Measurements from ENCODE around the gene PAPPA.

PAPPA gene

DNA sequence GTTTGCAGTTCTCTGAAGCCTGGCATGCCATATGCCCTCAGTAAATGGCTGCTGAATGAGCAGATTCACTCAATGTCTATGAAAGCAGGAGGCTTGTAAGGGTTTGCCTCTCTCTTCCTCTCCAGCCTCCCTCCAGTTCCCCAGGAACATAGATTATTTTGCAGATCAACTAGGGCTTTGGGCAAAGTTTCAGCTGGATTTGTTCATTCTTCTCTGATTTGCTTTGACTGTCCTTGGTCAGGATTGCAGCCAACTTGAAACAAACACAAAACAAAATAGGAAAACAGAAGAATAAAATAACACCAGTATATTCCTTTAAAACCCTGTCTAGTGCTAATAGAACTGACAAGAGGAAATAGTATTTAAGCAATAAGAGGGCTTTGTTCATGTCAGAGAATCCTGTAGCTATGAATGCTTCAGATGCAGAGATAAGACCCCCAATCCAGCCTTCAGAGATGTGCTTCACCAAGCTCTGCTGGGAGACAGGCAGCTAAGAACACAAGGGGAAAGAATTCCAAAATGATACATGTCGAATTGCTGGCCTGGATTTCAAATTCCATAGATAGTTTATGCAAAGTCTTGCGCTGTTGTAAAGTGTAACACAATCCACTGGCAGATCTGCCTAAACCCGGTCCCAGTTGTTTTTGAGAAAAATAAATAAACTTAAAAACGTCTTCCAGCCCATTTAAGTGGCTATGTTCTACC lies 174.3 kb downstream of the PAPPA start:
- no peaks in the 10 kb centered on the region for H3K27me3 ChIP-seq
- TF ChIP-seq, protein P1, sequence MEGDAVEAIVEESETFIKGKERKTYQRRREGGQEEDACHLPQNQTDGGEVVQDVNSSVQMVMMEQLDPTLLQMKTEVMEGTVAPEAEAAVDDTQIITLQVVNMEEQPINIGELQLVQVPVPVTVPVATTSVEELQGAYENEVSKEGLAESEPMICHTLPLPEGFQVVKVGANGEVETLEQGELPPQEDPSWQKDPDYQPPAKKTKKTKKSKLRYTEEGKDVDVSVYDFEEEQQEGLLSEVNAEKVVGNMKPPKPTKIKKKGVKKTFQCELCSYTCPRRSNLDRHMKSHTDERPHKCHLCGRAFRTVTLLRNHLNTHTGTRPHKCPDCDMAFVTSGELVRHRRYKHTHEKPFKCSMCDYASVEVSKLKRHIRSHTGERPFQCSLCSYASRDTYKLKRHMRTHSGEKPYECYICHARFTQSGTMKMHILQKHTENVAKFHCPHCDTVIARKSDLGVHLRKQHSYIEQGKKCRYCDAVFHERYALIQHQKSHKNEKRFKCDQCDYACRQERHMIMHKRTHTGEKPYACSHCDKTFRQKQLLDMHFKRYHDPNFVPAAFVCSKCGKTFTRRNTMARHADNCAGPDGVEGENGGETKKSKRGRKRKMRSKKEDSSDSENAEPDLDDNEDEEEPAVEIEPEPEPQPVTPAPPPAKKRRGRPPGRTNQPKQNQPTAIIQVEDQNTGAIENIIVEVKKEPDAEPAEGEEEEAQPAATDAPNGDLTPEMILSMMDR (IDR thresholded peaks at IDR 0.05) = no peak
- H3K27ac ChIP-seq = no peak overlapping the region
- no peaks in the 10 kb centered on the region for H3K36me3 ChIP-seq
- H3K4me3 ChIP-seq (ENCODE audit: low read depth in 1 of 2, low read length in 1 of 2) = no peak overlapping the region
- no peaks in the 10 kb centered on the region for H3K4me1 ChIP-seq (ENCODE audit: control insufficient read depth in 1 of 2, insufficient read depth in 1 of 2, low read depth in 1 of 2, low read length in 1 of 2)
- no peaks in the 10 kb centered on the region for H3K9me3 ChIP-seq

DNA sequence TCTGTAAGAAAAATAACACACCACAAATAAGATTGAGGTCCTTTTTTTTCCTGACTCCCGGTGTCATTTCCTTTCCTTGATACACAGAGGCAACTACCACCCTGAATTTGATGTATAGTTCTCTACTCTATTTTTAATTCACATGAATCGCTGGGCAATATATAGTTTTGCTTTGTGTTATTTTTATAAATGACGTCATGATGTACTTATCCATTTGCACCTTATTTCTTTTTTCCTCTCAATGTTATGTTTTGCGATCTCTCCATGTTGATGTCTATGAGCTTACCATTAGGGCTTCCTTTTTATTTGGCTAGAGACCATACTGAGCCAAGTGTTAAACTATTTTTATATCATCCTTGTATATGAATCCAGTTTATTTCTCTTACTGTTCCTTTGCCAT lies 175.9 kb downstream of the PAPPA start:
- no peak overlapping the region for H3K27ac ChIP-seq
- H3K4me1 ChIP-seq (ENCODE audit: control insufficient read depth in 1 of 2, insufficient read depth in 1 of 2, low read depth in 1 of 2, low read length in 1 of 2) = no peaks in the 10 kb centered on the region
- TF ChIP-seq, protein P1 (IDR thresholded peaks at IDR 0.05) = no peak
- H3K4me3 ChIP-seq (ENCODE audit: low read depth in 1 of 2, low read length in 1 of 2) = no peak overlapping the region
- H3K36me3 ChIP-seq = no peaks in the 10 kb centered on the region
- H3K9me3 ChIP-seq = no peaks in the 10 kb centered on the region
- peaks cover 3% of the 10 kb centered on the region for H3K27me3 ChIP-seq

DNA sequence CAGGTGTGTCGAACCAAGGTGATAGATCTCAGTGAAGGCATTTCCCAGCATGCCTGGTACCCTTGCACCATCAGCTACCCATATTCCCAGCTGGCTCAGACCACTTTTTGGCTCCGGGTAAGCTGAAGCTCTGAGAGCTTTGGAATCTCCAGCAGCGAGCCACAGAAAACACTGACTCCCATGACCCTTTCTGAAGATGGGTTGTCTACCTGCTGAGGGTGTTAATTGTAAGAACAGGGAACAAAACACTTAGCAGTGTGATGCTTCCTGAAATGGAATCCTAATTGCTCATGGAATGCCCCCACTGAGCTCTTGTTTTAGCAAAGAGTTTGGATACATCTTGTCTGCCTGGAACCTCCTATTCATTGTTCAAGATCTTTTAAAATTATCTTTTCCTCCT lies 177.7 kb downstream of the PAPPA start:
- Histone ChIP-seq H3K4me1 (ENCODE audit: control insufficient read depth in 1 of 2, insufficient read depth in 1 of 2, low read depth in 1 of 2, low read length in 1 of 2) (no peaks in the 10 kb centered on the region), H3K9me3 (no peaks in the 10 kb centered on the region), H3K4me3 (ENCODE audit: low read depth in 1 of 2, low read length in 1 of 2) (no peak overlapping the region), H3K27ac (no peak overlapping the region), H3K27me3 (peaks cover 11% of the 10 kb centered on the region), H3K36me3 (no peaks in the 10 kb centered on the region)
- TF ChIP-seq, protein P1 (IDR thresholded peaks at IDR 0.05) = no peak

DNA sequence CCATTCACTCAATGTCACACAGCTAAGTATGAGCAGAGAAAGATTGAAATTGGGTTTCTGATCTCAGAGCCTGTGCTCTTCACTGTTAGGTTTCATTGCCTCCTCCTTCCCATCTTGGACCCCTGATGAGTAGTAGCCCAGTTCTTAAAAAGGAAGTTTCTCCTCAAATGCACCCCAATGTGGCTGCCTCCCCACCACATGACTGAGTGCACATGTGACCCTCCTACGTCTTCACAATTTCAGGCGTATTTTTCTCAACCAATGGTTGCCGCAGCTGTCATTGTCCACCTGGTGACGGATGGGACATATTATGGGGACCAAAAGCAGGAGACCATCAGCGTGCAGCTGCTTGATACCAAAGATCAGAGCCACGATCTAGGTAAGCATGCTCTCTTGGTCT lies 178.5 kb downstream of the PAPPA start:
- Histone ChIP-seq H3K4me1 (ENCODE audit: control insufficient read depth in 1 of 2, insufficient read depth in 1 of 2, low read depth in 1 of 2, low read length in 1 of 2) (no peaks in the 10 kb centered on the region), H3K36me3 (no peaks in the 10 kb centered on the region), H3K9me3 (no peaks in the 10 kb centered on the region), H3K4me3 (ENCODE audit: low read depth in 1 of 2, low read length in 1 of 2) (no peak overlapping the region), H3K27me3 (peaks cover 11% of the 10 kb centered on the region), H3K27ac (no peak overlapping the region)
- TF ChIP-seq, protein P1 (IDR thresholded peaks at IDR 0.05) = no peak

DNA sequence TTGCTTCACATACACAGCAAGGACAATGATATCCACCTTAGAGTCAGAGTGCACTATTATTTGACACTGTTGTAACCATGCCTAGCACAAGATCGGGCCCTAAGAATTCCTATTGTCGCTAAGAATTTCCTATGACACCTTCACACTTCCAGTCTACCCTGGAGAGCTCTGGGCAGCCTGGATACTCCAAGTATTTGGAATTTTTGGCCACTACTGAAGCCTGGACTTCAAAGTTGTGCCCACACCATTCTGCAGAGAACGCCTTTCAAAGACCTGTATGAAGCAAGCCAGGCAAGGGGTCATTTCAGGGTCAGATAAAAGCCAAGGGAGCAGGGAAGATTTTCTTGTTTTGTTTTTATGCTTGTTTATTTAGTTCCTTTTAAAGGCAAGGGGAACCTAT lies 179.7 kb downstream of the PAPPA start:
- TF ChIP-seq, protein P1 (IDR thresholded peaks at IDR 0.05) = no peak
- Histone ChIP-seq H3K4me1 (ENCODE audit: control insufficient read depth in 1 of 2, insufficient read depth in 1 of 2, low read depth in 1 of 2, low read length in 1 of 2) (no peaks in the 10 kb centered on the region), H3K27me3 (peaks cover 11% of the 10 kb centered on the region), H3K36me3 (no peaks in the 10 kb centered on the region), H3K9me3 (no peaks in the 10 kb centered on the region), H3K4me3 (ENCODE audit: low read depth in 1 of 2, low read length in 1 of 2) (no peak overlapping the region), H3K27ac (no peak overlapping the region)

Measured in neutrophil (primary cell).